Lung (tissue), 12 donors: ENCODE data around the gene MOB3B. TPM values are rescaled to one million over a fixed set of nuclear protein-coding genes. Genes with fewer than 3 reads are reported as not detected.

Source experiments
- ATAC-seq: fragments of 200-7000 bp; cut with Tn5 transposase; one replicate; pipeline ENCODE4 v1.9.1; 2020; ENCODE audit warnings: moderate number of reproducible peaks; ENCODE audit not compliant: insufficient read depth, low FRiP score
- DNase-seq, 3 donors: peaks; one replicate each; pipeline ENCODE4 v3.0.0-alpha.2; 2013 to 2017
- H3K27ac ChIP-seq, 2 donors: one replicate each; pipeline ENCODE4 v1.5.1; 2013; ENCODE audit warnings: mild to moderate bottlenecking in 2 of 2, moderate library complexity in 2 of 2, control low read depth in 1 of 2, inconsistent platforms in 1 of 2, low read depth in 1 of 2, low read length in 1 of 2
- H3K27me3 ChIP-seq, 3 donors: one replicate each; pipeline ENCODE4 v1.5.1; 2013; ENCODE audit warnings: low read length in 2 of 3; ENCODE audit not compliant: control insufficient read depth in 3 of 3, insufficient read depth in 3 of 3
- H3K36me3 ChIP-seq, 4 donors: one replicate each; pipeline ENCODE4 v1.5.1; 2013; ENCODE audit warnings: low read length in 4 of 4, mild to moderate bottlenecking in 1 of 4, moderate library complexity in 1 of 4; ENCODE audit not compliant: control insufficient read depth in 4 of 4, insufficient read depth in 4 of 4
- H3K4me1 ChIP-seq, 5 donors: one replicate each; pipeline ENCODE4 v1.5.1; 2013; ENCODE audit warnings: low read length in 5 of 5, mild to moderate bottlenecking in 2 of 5, moderate library complexity in 1 of 5; ENCODE audit not compliant: control insufficient read depth in 5 of 5, insufficient read depth in 5 of 5
- H3K4me3 ChIP-seq: one replicate; pipeline ENCODE4 v1.5.1; 2013; ENCODE audit warnings: mild to moderate bottlenecking, control low read depth, moderate library complexity
- H3K9ac ChIP-seq, 2 donors: one replicate each; pipeline ENCODE4 v1.5.1; 2013; ENCODE audit warnings: low read length in 2 of 2, control low read depth in 1 of 2; ENCODE audit not compliant: insufficient read depth in 1 of 2
- H3K9me3 ChIP-seq, 4 donors: one replicate each; pipeline ENCODE4 v1.5.1; 2013; ENCODE audit warnings: low read length in 3 of 4, mild to moderate bottlenecking in 1 of 4, moderate library complexity in 1 of 4; ENCODE audit not compliant: control insufficient read depth in 4 of 4, insufficient read depth in 3 of 4
- WGBS, 2 donors: extraction: QIAGEN DNeasy Blood & Tissue Kit; methylation state at CpG; one replicate each; pipeline ENCODE4 v1.1.7; 2013; 5-methylcytosine and 5-hydroxymethylcytosine counted together
- polyA plus RNA-seq, 2 donors: library from polyadenylated mRNA; stranded (reverse); fragments of 200-250 nt; gene quantifications; one replicate each; pipeline ENCODE4 v1.2.1, GENCODE V29; 2013
- total RNA-seq, 2 donors: library from RNA; depleted of rRNA in 1 of 2; stranded (reverse); fragments of >200 nt in 1 of 2; gene quantifications; one replicate each; pipeline ENCODE4 v1.2.1, GENCODE V29; 2014 to 2021
- TF ChIP-seq, protein P1 (sequence below): IDR thresholded peaks from 2 replicates; pipeline ENCODE4 v1.5.1; 2012; ENCODE audit warnings: mild to moderate bottlenecking; ENCODE audit errors: control extremely low read depth, extremely low read depth
- donor health status: control.
- donor health status: control.
- donor health status: Bipolar disorder and iron deficiency.
- donor health status: healthy.
- donor health status: DM: yes; HTN: yes; CAD: no.

The MOB3B gene
- total and polyA plus RNA-seq, 4 donors, result 1.6 to 12.9 (median 6.4) TPM

DNA sequence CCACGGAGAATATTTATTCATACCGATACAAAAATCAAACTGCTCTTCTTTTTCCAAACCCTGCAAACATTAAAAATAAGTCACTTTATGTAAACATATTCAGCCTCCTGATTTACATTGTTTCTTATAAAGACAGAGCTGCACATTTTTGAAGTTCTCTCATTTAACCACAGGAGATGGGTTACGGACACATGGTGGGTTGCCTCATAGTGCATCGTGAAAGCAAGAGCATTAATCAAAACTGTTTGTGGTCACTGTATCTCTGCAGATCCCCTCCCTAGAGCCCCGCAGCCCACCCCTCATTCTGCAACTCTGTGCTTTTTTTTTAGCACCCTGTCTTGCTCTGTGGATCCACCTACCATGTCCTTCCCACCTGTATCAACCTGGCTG is 189.3 kb downstream of the MOB3B start:
- H3K9ac ChIP-seq, result no peak overlapping the region

DNA sequence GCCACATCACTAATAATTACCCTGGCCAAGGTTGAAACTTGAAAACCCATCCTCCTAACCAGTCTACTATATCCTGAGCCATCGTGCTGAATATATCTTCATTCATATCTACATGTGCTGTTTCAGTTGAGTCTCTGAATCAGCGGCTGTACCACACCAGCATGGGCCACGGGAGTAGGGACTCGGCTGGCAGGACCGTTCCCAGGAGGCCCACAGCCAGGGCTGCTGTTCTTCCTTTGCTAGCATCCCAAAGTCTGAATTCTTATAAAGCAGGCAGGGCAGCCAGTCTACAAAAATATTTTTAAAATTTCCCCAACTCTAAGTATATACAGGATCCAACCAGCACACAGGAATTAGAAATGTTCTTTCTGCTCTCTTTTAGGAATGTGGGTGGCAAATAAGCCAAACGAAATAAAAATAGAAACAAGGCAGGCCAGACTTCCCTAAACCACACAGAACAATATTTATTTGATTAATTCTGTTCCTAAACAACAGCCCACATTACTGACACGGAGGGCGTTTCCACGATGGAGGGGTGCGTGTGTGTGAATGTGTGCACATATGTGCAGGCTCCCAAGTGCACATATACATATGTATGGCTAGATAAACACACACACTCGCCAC is 189.8 kb downstream of the MOB3B start:
- H3K4me1 ChIP-seq, result peaks cover 0 to 56% (median 30%) of the 10 kb centered on the region in 5 donors
- H3K36me3 ChIP-seq, result no peaks in the 10 kb centered on the region
- peak overlapping the region in 1 of 2 donors; percentile 75 for H3K27ac ChIP-seq
- H3K4me3 ChIP-seq, result no peak overlapping the region
- DNase-seq (peak; percentile 49 to 73 (median 69)), ATAC-seq (no peak)
- no peaks in the 10 kb centered on the region for H3K27me3 ChIP-seq
- H3K9me3 ChIP-seq, result no peaks in the 10 kb centered on the region
- 48 to 77% methylated on average over 11 of the region's 11 CpGs for WGBS, 2 donors
- TF ChIP-seq, protein P1, sequence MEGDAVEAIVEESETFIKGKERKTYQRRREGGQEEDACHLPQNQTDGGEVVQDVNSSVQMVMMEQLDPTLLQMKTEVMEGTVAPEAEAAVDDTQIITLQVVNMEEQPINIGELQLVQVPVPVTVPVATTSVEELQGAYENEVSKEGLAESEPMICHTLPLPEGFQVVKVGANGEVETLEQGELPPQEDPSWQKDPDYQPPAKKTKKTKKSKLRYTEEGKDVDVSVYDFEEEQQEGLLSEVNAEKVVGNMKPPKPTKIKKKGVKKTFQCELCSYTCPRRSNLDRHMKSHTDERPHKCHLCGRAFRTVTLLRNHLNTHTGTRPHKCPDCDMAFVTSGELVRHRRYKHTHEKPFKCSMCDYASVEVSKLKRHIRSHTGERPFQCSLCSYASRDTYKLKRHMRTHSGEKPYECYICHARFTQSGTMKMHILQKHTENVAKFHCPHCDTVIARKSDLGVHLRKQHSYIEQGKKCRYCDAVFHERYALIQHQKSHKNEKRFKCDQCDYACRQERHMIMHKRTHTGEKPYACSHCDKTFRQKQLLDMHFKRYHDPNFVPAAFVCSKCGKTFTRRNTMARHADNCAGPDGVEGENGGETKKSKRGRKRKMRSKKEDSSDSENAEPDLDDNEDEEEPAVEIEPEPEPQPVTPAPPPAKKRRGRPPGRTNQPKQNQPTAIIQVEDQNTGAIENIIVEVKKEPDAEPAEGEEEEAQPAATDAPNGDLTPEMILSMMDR, result no peak
- H3K9ac ChIP-seq, result peak overlapping the region in 1 of 2 donors; percentile 19

More for the DNA sequence above, 189.3 kb downstream of the MOB3B start:
- WGBS, 2 donors, result 61 to 65% methylated on average over 5 of the region's 5 CpGs
- no peaks in the 10 kb centered on the region for H3K9me3 ChIP-seq
- DNase-seq (no peak), ATAC-seq (no peak)
- H3K36me3 ChIP-seq, result no peaks in the 10 kb centered on the region
- H3K27ac ChIP-seq, result peak overlapping the region in 1 of 2 donors; percentile 43
- TF ChIP-seq, protein P1, result no peak
- no peak overlapping the region for H3K4me3 ChIP-seq
- H3K4me1 ChIP-seq, result peaks cover 0 to 56% (median 30%) of the 10 kb centered on the region in 5 donors
- no peaks in the 10 kb centered on the region for H3K27me3 ChIP-seq

- no peaks in the 10 kb centered on the region for H3K36me3 ChIP-seq
- WGBS, 2 donors, result 42 to 56% methylated on average over 9 of the region's 9 CpGs
- peak overlapping the region in 1 of 2 donors; percentile 75 for H3K27ac ChIP-seq
- peaks cover 0 to 60% (median 30%) of the 10 kb centered on the region in 5 donors for H3K4me1 ChIP-seq
- H3K4me3 ChIP-seq, result no peak overlapping the region
- H3K27me3 ChIP-seq, result no peaks in the 10 kb centered on the region
- no peaks in the 10 kb centered on the region for H3K9me3 ChIP-seq
- TF ChIP-seq, protein P1, result no peak
- no peak overlapping the region for H3K9ac ChIP-seq
- no peak for ATAC-seq
- peak in 2 of 3 donors; percentile 51 to 60 for DNase-seq
These were observed 191.1 kb downstream of the MOB3B start for GRCh38 chr9:27338527-27338903.
